Activated T-cell treated with anti-CD3 and anti-CD28 coated beads for 48 hours (primary cell): ENCODE results near the gene CYP4F2.
"Not testable (repeated sequence)": the region's sequence is repeated elsewhere in the genome, so short reads cannot be mapped to it uniquely, and the experiment has no call there.

Source experiments
- DNase-seq: peaks from one replicate; pipeline ENCODE4 v3.0.0-alpha.2; 2020; ENCODE audit warnings: low read depth

Gene CYP4F2, protein sequence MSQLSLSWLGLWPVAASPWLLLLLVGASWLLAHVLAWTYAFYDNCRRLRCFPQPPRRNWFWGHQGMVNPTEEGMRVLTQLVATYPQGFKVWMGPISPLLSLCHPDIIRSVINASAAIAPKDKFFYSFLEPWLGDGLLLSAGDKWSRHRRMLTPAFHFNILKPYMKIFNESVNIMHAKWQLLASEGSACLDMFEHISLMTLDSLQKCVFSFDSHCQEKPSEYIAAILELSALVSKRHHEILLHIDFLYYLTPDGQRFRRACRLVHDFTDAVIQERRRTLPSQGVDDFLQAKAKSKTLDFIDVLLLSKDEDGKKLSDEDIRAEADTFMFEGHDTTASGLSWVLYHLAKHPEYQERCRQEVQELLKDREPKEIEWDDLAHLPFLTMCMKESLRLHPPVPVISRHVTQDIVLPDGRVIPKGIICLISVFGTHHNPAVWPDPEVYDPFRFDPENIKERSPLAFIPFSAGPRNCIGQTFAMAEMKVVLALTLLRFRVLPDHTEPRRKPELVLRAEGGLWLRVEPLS

DNA sequence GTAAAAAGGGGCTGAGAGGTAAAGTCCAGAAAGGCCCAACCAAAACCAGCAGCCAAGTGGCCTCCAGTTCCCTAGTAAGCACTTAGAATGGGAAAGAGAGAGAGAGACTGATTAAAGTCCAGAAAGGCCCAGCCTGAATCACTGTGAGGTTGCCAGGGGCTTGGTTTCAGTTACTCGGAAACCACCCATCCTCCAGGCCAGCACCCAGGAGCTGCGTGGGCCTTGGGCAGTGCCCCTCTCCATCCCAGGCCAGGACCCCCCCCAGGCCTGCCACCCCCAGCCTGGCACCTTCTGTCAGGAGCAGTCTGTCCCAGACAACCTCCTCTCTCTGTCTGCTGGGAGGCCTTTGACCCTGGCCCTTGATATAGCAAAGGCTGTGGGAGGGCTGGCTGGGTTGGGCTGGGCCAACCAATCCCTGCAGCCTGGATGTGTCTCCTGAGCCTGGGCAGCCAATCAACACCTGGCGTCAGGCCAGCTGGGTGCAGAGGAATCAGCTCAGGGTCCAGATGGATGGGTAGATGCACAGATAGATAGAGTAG lies at the start of gene CYP4F2:
Gene CYP4F2, minus strand, starts transcription at position 337 of the 539 bp plus-strand sequence. CDS start 463 bp downstream, outside the sequence.
- no peak for DNase-seq

DNA sequence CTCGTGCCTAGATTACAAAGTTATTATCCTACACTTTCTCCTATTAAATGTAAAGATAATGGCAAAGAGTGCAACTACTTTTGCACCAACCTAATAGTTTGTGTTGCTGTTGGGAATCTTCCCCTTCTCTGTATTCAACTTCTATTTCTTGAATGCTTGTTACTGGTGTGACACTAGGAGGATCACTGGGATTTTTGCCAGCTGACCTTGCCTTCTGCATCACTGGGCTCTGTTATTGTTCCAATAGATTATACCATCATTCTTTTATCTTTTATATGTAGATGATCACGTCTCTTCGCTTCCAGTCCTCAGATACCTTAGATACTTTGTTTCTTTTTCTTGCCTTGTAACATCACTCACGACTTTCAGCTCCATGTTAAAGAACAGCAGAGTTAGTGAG lies 47.4 kb upstream of the CYP4F2 start:
- no peak for DNase-seq

GRCh38 chr19:15944401-15944800 lies 46.5 kb upstream of the CYP4F2 start:
- DNase-seq: no peak

DNA sequence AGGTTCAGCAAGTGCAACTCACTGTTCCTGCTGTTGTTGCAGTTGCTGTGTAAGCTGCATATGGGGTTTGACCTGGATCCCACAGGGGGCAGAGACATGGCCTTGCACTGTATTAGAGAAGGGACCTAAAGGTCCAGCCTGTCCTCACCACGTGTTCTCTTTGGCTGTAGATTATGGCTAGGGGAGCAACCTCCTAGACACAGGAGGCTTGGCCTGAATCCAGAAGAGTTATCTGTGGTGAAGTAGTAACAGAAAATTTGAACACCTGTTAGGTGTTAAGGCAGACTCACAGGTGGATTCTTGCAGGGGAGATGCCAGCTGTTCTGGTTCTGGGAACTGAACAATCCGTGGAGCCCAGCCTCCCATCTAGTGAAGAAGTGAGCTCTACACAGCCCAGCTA lies 39.9 kb upstream of the CYP4F2 start:
- no peak for DNase-seq

- no peak for DNase-seq
These were observed 39.1 kb upstream of the CYP4F2 start for GRCh38 chr19:15936950-15937349.

DNA sequence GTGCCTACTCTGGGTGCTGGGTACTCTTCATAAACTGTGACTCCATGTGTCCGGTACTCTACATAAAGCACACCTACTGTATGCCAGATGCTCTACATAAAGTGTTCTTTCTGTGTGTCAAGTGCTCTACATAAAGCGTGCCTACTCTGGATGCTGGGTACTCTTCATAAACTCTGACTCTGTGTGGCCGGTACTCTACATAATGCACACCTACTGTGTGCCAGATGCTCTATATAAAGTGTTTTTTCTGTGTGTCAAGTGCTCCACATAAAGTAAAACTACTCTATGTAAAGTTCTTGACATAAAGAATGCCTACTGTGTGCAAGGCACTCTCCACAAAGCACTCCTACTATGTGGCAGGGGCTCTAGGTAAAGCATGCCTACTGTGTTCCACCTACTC lies 38.3 kb upstream of the CYP4F2 start:
- no peak for DNase-seq

- DNase-seq: no peak
These were observed 37.4 kb upstream of the CYP4F2 start for GRCh38 chr19:15935167-15935702.

GRCh38 chr19:15934332-15935078 lies 36.6 kb upstream of the CYP4F2 start, which contains the start of gene CYP4F11:
TSS of gene CYP4F11 (minus strand) at chr19:15934529. CDS start at chr19:15934408, 121 bp downstream.
- DNase-seq: no peak

- DNase-seq: peak; percentile 21
These were observed 36.0 kb upstream of the CYP4F2 start for GRCh38 chr19:15933761-15934331.

DNA sequence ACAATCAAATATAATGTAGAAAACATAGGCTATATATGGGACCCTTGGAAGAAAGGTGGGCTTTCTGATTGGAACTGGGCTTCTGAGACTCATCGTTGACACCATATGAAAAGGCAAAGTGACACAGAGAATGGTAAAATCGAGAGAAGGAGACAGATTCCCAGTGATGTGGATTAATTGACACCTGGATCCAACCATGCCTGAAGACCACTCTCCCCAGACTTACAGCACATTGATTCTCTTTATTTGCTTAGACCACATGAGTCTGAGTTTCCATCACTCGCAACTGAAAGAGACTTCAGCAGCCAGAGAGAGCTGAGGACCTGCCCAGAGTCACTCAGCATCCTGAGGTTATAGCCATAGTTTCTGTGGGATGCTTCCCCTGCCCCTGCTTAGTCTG lies 30.4 kb upstream of the CYP4F2 start:
- DNase-seq: no peak

- no peak for DNase-seq
These were observed 28.6 kb upstream of the CYP4F2 start for GRCh38 chr19:15926484-15926883.

- DNase-seq: no peak
These were observed 25.8 kb upstream of the CYP4F2 start for GRCh38 chr19:15923702-15924101.

- DNase-seq: no peak
These were observed 24.1 kb upstream of the CYP4F2 start for GRCh38 chr19:15922021-15922420.

GRCh38 chr19:15919243-15919642 lies 21.4 kb upstream of the CYP4F2 start:
- no peak for DNase-seq

- no peak for DNase-seq
These were observed 17.2 kb upstream of the CYP4F2 start for GRCh38 chr19:15915109-15915508.

GRCh38 chr19:15913830-15914229 lies 16.0 kb upstream of the CYP4F2 start:
- no peak for DNase-seq

DNA sequence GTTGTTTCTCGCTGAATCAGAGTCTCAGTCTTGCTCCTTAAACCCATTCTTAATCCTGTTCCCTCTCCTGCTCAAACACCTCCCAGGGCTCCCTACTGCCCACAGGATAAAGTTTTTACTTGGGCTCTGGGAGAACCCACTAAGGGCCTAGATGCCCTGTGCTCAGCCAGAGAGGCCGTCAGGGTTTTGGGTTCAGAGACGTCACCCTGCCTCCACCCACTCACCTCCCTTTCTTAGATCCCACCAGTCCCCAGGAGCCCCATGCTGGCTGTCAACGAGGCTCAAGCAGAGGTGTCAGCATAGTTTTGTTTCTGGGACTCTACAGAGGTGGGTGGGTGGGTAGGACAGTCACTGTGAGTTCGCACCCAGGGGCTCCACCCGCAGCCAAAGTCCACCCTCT lies 15.5 kb upstream of the CYP4F2 start:
- DNase-seq: no peak

GRCh38 chr19:15911599-15912235 lies 13.8 kb upstream of the CYP4F2 start:
- no peak for DNase-seq

- no peak for DNase-seq
These were observed 7.2 kb upstream of the CYP4F2 start for GRCh38 chr19:15905026-15905425.

GRCh38 chr19:15902898-15903297 lies 5.0 kb upstream of the CYP4F2 start:
- not testable (repeated sequence) for DNase-seq

GRCh38 chr19:15902254-15902653 lies 4.4 kb upstream of the CYP4F2 start:
- DNase-seq: no peak

- DNase-seq: no peak
These were observed 2.6 kb upstream of the CYP4F2 start for GRCh38 chr19:15900504-15900903.
